GM12892 (cell line): ENCODE measurements around the gene STX18.
"Not testable (repeated sequence)": the region's sequence is repeated elsewhere in the genome, so short reads cannot be mapped to it uniquely, and the experiment has no call there.

ENCODE experiments used
- DNase-seq: peaks from one replicate; pipeline ENCODE4 v3.0.0; 2011; ENCODE audit not compliant: insufficient read length
- FAIRE-seq: peaks from 2 replicates; lab custom pipeline; 2011; peaks lifted over from hg19 to GRCh38; lab: Jason Lieb, UNC
- POLR2A ChIP-seq: IDR thresholded peaks from 2 replicates; pipeline ENCODE4 v1.6.1; 2011; ENCODE audit warnings: low read depth, low read length, control low read depth
- POLR2AphosphoS5 ChIP-seq: IDR thresholded peaks from 2 replicates; pipeline ENCODE4 v1.6.1; 2011; ENCODE audit warnings: low read depth, low read length, control low read depth
- TAF1 ChIP-seq: IDR thresholded peaks from 2 replicates; pipeline ENCODE4 v1.6.1; 2011; ENCODE audit warnings: low read depth, mild to moderate bottlenecking, control low read depth, low read length, borderline replicate concordance

STX18 gene

DNA sequence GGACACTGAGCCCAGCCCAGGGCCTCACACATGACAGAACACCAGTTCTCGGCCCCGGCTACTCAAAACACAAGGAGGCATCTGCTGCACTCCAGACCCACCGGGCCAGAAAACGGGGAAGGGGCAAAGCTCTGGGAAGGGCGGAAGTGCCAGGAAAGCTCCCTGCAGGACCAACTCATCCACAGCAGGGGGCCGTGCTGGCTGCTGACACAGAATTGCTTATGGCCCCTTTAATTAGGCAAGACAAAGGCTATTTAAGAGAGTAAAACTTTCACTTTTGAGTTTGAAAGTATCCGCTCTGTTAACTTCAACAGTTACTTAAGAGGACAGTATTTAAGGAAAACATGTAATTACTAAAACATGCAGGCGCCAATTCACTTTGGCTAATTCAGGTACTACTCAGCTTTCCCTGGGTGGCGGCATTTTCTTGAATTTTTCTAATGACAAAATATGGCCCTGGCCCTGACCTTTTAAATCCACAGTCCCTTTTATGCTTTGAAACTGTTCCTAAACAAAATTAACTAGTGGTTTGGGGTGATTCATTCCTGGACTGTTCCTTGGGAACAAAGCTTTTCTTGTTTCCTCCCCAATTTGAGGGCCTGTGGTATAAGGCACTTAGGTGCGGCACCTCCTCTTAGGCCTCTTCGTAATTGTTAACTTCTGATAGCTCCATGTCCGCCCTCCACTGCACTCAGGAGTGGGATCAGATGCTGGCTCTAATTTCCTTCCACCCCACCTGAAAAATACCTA, 114.6 kb downstream of the STX18 start:
- DNase-seq (no peak), FAIRE-seq (no peak)
- TF ChIP-seq TAF1 = no peak
- no peak for TF ChIP-seq POLR2A
- TF ChIP-seq POLR2AphosphoS5 = no peak

- TF ChIP-seq POLR2A (no peak), TAF1 (no peak), POLR2AphosphoS5 (no peak)
- DNase-seq (no peak), FAIRE-seq (no peak)
Observed at GRCh38 chr4:4426511-4427120, 115.2 kb downstream of the STX18 start.

DNA sequence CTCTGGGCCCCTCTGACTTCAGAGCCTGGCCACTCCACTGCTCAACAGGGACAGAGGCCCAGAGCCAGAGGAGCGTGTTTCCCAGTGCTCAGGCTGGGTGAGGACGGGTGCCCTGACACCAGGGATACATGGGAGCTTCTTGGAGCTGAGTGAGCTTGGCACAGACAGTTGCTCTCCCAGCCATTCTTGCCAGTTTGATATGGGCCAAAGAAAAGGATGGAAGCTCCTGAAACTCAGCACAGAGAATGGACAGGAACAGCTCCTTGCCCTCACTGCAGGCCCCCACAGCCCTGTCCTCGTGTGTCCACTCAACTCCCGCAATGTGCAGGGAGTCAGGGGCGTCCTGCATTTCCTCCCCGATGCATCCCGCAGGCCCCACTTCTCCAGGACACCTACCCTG, 116.2 kb downstream of the STX18 start:
- FAIRE-seq (no peak), DNase-seq (no peak)
- TF ChIP-seq TAF1 (no peak), POLR2A (no peak), POLR2AphosphoS5 (no peak)

DNA sequence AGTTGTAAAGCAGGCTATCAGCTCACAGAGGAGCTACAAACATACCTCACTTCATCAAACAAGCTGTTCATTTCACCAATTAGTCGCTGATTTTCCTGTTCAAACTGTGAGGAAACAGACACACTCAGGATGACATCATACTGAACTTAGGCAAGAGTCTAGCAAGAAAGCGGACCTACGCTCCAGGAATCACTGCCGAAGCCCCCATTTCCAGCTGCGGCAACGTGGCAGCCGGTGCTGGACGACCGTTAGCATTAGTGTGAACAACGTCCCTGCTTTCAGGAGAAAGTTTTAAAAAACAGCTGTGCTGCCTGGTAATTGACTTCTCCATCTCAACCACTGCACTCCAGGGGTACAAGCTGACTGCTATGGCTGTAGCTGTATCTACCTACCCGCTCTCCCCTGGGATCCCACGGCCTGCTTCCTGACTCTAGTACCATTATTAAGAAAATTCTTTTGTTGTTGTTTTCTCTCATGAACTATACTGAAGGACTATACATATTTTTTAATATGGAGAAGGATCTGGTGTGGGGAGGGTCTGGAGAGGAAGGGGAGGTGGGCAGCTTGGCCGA, 116.6 kb downstream of the STX18 start:
- FAIRE-seq = no peak
- no peak for DNase-seq
- TF ChIP-seq POLR2A = no peak
- TF ChIP-seq POLR2AphosphoS5 = no peak
- TF ChIP-seq TAF1 = no peak

- TF ChIP-seq TAF1 (no peak), POLR2A (no peak), POLR2AphosphoS5 (no peak)
- DNase-seq (no peak), FAIRE-seq (no peak)
Observed at GRCh38 chr4:4424499-4425115, 117.2 kb downstream of the STX18 start.

GRCh38 chr4:4423706-4424498, 117.9 kb downstream of the STX18 start:
- FAIRE-seq (no peak), DNase-seq (no peak)
- no peak for TF ChIP-seq POLR2A
- TF ChIP-seq TAF1 = no peak
- no peak for TF ChIP-seq POLR2AphosphoS5

DNA sequence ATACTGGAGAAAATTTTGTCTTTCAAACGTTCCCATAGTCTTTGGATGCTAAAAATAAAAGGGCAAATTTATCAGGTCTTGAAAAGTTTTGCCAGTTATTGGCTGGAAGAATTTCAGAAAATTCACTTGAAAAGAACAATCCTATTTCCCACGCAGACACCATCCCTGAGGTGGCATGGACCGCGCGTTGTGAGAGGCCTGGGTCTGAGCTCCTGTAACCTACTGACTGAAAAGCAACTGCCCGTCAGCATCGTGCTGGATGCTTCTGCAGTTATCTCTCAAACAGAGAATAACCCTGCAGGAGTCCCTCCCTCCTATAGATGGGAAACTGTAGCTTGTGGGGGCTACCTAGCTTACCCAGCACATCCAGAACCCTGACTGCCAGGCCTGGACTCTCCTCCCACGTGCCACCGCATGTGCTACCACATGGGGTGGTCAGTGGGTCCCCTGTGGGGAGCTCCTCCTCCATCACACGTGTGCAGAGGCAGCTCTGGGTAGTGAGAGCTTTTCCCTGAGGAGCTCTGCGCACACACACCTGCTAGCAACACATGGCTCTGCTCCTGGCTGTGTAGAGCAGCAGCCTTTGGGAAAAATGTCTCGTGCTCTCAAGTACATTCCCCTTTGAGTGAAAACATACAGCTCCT, 118.9 kb downstream of the STX18 start:
- FAIRE-seq (no peak), DNase-seq (no peak)
- TF ChIP-seq TAF1 = no peak
- no peak for TF ChIP-seq POLR2A
- no peak for TF ChIP-seq POLR2AphosphoS5

GRCh38 chr4:4422117-4422516, 119.7 kb downstream of the STX18 start:
- DNase-seq, FAIRE-seq: not testable (repeated sequence)

- no peak for DNase-seq
- no peak for TF ChIP-seq POLR2AphosphoS5
- no peak for TF ChIP-seq TAF1
- TF ChIP-seq POLR2A = no peak
- FAIRE-seq = no peak
Observed at GRCh38 chr4:4421356-4421755, 120.5 kb downstream of the STX18 start.

DNA sequence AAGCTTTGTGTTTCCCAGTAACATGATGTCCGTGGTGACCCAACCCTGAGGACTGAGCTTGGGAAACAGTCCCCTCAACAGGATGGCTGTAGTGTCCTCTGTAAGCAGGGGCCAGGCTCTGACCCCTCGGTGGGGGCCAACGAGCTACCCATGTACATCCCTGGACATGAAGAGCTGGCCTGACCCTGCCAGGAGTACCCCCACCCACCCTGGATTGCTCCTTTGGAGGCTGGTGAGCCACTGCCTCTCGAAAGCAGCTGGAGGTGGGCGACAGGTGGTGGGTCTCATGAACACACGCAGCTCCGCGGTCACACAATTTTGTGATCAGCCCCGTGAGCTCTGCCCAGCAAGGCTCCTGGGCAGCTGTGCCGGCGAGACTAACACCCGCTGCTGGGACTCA, 121.4 kb downstream of the STX18 start:
- TF ChIP-seq TAF1 (no peak), POLR2A (no peak)
- no peak for FAIRE-seq
- DNase-seq = no peak

GRCh38 chr4:4419896-4420295, 122.0 kb downstream of the STX18 start:
- no peak for TF ChIP-seq POLR2A
- no peak for TF ChIP-seq TAF1
- TF ChIP-seq POLR2AphosphoS5 = no peak
- DNase-seq (no peak), FAIRE-seq (no peak)
